ENCODE measurements around the gene LRBA. TPM values are rescaled to one million over a fixed set of nuclear protein-coding genes. Genes with fewer than 3 reads are reported as not detected.

LRBA gene
- total and polyA plus RNA-seq, 2 of the 4 experiments (the other 2 are of a cell fraction): 10.2 to 51.6 TPM

DNA sequence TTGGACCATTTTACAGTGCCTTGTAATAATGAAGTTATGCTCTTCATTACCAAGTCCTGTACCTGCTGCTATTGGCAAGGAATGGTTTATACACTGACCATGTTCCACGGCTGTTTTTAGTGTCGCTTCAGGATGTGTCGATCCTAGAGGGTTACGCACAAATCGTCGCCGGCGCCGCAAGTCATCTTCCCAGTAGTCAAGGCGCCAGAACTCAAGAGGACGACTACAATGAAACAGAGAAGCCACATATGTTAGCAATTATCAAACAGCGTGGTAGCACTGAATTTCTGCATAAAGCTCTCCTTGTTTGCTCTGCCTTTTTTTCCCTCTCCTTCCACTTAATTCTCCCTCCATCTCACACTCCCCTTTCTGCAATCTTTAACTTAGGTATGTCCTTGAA lies 416.2 kb downstream of the LRBA start:
- Histone ChIP-seq H3K23ac (ENCODE audit: low read depth, low read length) (no peak overlapping the region), H3K36me3 (ENCODE audit: control insufficient read depth, insufficient read depth, low read length) (no peaks in the 10 kb centered on the region), H3K14ac (replicated peaks; ENCODE audit: low read depth, low read length) (no peak overlapping the region), H3K4me2 (ENCODE audit: low read depth, low read length) (no peak overlapping the region), H4K20me1 (ENCODE audit: insufficient read depth, low read length) (no peaks in the 10 kb centered on the region), H3K27me3 (ENCODE audit: control insufficient read depth, insufficient read depth, low read length) (no peaks in the 10 kb centered on the region), H2AFZ (replicated peaks; ENCODE audit: low read length, poor library complexity) (no peak overlapping the region), H3K9me1 (ENCODE audit: insufficient read depth, low read length) (no peaks in the 10 kb centered on the region), H3K18ac (ENCODE audit: low read depth, low read length) (no peak overlapping the region), H3K9ac (ENCODE audit: low read depth, low read length) (no peak overlapping the region), H4K5ac (ENCODE audit: low read depth, low read length) (no peak overlapping the region), H2BK15ac (ENCODE audit: low read depth, low read length) (no peak overlapping the region), H3K27ac (ENCODE audit: insufficient read depth, low read length) (no peak overlapping the region), H3K79me1 (ENCODE audit: low read depth in 1 of 2, low read length in 2 of 2) (no peaks in the 10 kb centered on the region), H3K9me3 (ENCODE audit: control insufficient read depth, insufficient read depth, low read length) (no peaks in the 10 kb centered on the region), H2BK20ac (ENCODE audit: low read depth, low read length) (no peak overlapping the region), H3K56ac (ENCODE audit: extremely low read depth, insufficient read depth, low read length) (no peak overlapping the region), H3K4ac (ENCODE audit: low read depth, low read length) (no peak overlapping the region), H3K4me1 (ENCODE audit: control insufficient read depth, insufficient read depth, low read length) (no peaks in the 10 kb centered on the region), H2BK5ac (ENCODE audit: low read depth, low read length, poor library complexity, severe bottlenecking) (no peak overlapping the region), H2AK9ac (replicated peaks; ENCODE audit: low read depth, low read length, poor library complexity) (no peak overlapping the region), H4K8ac (ENCODE audit: low read depth in 2 of 2, low read length in 2 of 2) (no peak overlapping the region), H2AK5ac (ENCODE audit: low read depth, low read length) (no peak overlapping the region), H3K4me3 (ENCODE audit: insufficient read depth, low read depth, low read length) (no peak overlapping the region), H2BK120ac (ENCODE audit: low read depth, low read length) (no peak overlapping the region), H4K91ac (ENCODE audit: insufficient read depth, low read depth, low read length) (no peak overlapping the region)
- BruUV-seq (replicated peaks): no TSS peak
- TF ChIP-seq MAFK (IDR thresholded peaks at IDR 0.05; ENCODE audit: low read depth, low read length) (no peak), POLR2A (IDR thresholded peaks at IDR 0.05; ENCODE audit: low read depth, low read length) (no peak), CEBPB (IDR thresholded peaks at IDR 0.05; ENCODE audit: low read depth, low read length) (no peak), CTCF (conservative IDR thresholded peaks at IDR 0.05; ENCODE audit: low read depth, low read length) (no peak), RFX5 (IDR thresholded peaks at IDR 0.05; ENCODE audit: low read depth, low read length) (no peak), FOS (IDR thresholded peaks at IDR 0.05; ENCODE audit: low read depth, low read length) (no peak)
- TF ChIP-seq, protein P1, sequence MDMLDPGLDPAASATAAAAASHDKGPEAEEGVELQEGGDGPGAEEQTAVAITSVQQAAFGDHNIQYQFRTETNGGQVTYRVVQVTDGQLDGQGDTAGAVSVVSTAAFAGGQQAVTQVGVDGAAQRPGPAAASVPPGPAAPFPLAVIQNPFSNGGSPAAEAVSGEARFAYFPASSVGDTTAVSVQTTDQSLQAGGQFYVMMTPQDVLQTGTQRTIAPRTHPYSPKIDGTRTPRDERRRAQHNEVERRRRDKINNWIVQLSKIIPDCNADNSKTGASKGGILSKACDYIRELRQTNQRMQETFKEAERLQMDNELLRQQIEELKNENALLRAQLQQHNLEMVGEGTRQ (IDR thresholded peaks at IDR 0.05; ENCODE audit: low read depth, low read length): no peak
- TF ChIP-seq, protein P2, sequence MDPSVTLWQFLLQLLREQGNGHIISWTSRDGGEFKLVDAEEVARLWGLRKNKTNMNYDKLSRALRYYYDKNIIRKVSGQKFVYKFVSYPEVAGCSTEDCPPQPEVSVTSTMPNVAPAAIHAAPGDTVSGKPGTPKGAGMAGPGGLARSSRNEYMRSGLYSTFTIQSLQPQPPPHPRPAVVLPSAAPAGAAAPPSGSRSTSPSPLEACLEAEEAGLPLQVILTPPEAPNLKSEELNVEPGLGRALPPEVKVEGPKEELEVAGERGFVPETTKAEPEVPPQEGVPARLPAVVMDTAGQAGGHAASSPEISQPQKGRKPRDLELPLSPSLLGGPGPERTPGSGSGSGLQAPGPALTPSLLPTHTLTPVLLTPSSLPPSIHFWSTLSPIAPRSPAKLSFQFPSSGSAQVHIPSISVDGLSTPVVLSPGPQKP (IDR thresholded peaks at IDR 0.05; ENCODE audit: borderline replicate concordance, low read depth, low read length): no peak
- no peak for DNase-seq
- no peak for ATAC-seq (ENCODE audit: low read depth)
- dilution Hi-C loops (cut with HindIII; ENCODE audit: low sequenced_read_pairs, unreplicated experiment): no loop called here
- in situ Hi-C loops (cut with MboI; ENCODE audit: low sequenced_read_pairs): no loop called here
- POLR2A ChIA-PET (ENCODE audit: unreplicated experiment): no interaction called here
- CTCF ChIA-PET: interaction anchor here (0.6 kb wide), 1 partner anchor 131 kb away, joined by 7 read pairs; no protein-coding TSS in a partner anchor
- intact Hi-C loops (cut with micrococcal nuclease): no loop called here
- WGBS, 2 experiments (ENCODE audit: extremely low coverage in 2 of 2, insufficient read length in 1 of 2): 80% methylated on average over 4 of the region's 12 CpGs; no CpG with 5 or more reads in 1 of the 2 experiments
